H1 (cell line): ENCODE measurements around the gene CAP2. TPM values are rescaled to one million over a fixed set of nuclear protein-coding genes. Genes with fewer than 3 reads are reported as not detected.

Experiments
- CTCF ChIA-PET: fragments of 300-600 bp; sonication (Branson Sonifier 250); formaldehyde crosslinking; loops from one replicate; lab custom pipeline; 2021; ENCODE audit not compliant: partially characterized antibody; lab: Charles Lee
- POLR2A ChIA-PET: fragments of 300-600 bp; sonication (Branson Sonifier 250); formaldehyde crosslinking; loops from one replicate; lab custom pipeline; 2021; ENCODE audit warnings: inconsistent platforms; ENCODE audit not compliant: partially characterized antibody; lab: Charles Lee
- DNase-seq, 2 experiments: peaks; one replicate each; pipeline versions ENCODE4 v3.0.0 to v3.0.0-alpha.2; 2010 to 2022; ENCODE audit warnings: low spot score in 2 of 2, low read depth in 1 of 2, mixed read lengths in 1 of 2
- FAIRE-seq: peaks from 2 replicates; lab custom pipeline; 2011; peaks lifted over from hg19 to GRCh38; lab: Jason Lieb, UNC
- H2AFZ ChIP-seq: 2 replicates; pipeline ENCODE4 v1.8.1; 2012; ENCODE audit warnings: low read length, inconsistent platforms
- H2AK5ac ChIP-seq: 2 replicates; pipeline ENCODE4 v1.6.1; 2013; ENCODE audit warnings: low read depth, low read length
- H2BK120ac ChIP-seq: replicated peaks from 2 replicates; pipeline ENCODE3; 2013; ENCODE audit warnings: low read depth, low read length, inconsistent platforms
- H2BK12ac ChIP-seq: 2 replicates; pipeline ENCODE4 v1.6.1; 2013; ENCODE audit warnings: low read depth, low read length
- H2BK15ac ChIP-seq: 2 replicates; pipeline ENCODE4 v1.6.1; 2013; ENCODE audit warnings: low read length
- H2BK20ac ChIP-seq: 2 replicates; pipeline ENCODE4 v1.6.1; 2013; ENCODE audit warnings: low read length
- H2BK5ac ChIP-seq: 2 replicates; pipeline ENCODE4 v1.6.1; 2013; ENCODE audit warnings: low read depth, low read length
- H3K14ac ChIP-seq: 2 replicates; pipeline ENCODE4 v1.6.1; 2013; ENCODE audit warnings: inconsistent platforms; ENCODE audit not compliant: insufficient read length
- H3K18ac ChIP-seq: 2 replicates; pipeline ENCODE4 v1.6.1; 2013; ENCODE audit warnings: low read length; ENCODE audit errors: extremely low read depth
- H3K23ac ChIP-seq: 2 replicates; pipeline ENCODE4 v1.6.1; 2013; ENCODE audit warnings: inconsistent platforms; ENCODE audit not compliant: insufficient read length
- H3K23me2 ChIP-seq: 2 replicates; pipeline ENCODE4 v1.6.1; 2013; ENCODE audit warnings: low read depth, low read length
- H3K27ac ChIP-seq: 2 replicates; pipeline ENCODE4 v1.6.1; 2011; ENCODE audit warnings: low read depth, low read length, inconsistent platforms
- H3K27me3 ChIP-seq, 4 experiments: replicated peaks in 1 of 4; 1 replicate in 1 of 4; 2 replicates in 3 of 4; pipeline versions ENCODE4 v1.6.1 to v1.8.1; 2011 to 2013; ENCODE audit warnings: low read length in 3 of 4, mild to moderate bottlenecking in 3 of 4, inconsistent platforms in 2 of 4, mixed read lengths in 2 of 4, moderate library complexity in 1 of 4; ENCODE audit not compliant: control insufficient read depth in 3 of 4, insufficient read depth in 3 of 4; ENCODE audit errors: extremely low read depth in 1 of 4
- H3K36me3 ChIP-seq, 4 experiments: 2 replicates each; pipeline versions ENCODE4 v1.6.1 to v1.8.1; 2011 to 2013; ENCODE audit warnings: mild to moderate bottlenecking in 4 of 4, low read length in 3 of 4, moderate library complexity in 2 of 4, control low read depth in 1 of 4, inconsistent platforms in 1 of 4; ENCODE audit not compliant: insufficient read depth in 4 of 4, control insufficient read depth in 2 of 4
- H3K4ac ChIP-seq: replicated peaks from 2 replicates; pipeline ENCODE3; 2013; ENCODE audit warnings: low read length, low read depth, mixed read lengths, inconsistent platforms; ENCODE audit not compliant: insufficient read length
- H3K4me1 ChIP-seq, 4 experiments: replicated peaks in 1 of 4; 1 replicate in 1 of 4; 2 replicates in 3 of 4; pipeline versions ENCODE4 v1.6.1 to v1.8.1; 2011 to 2013; ENCODE audit warnings: low read length in 3 of 4, inconsistent platforms in 2 of 4, mixed read lengths in 1 of 4; ENCODE audit not compliant: insufficient read depth in 4 of 4, control insufficient read depth in 3 of 4
- H3K4me2 ChIP-seq, 2 experiments: 2 replicates each; pipeline versions ENCODE4 v1.6.1 to v1.8.1; 2011 to 2013; ENCODE audit warnings: low read depth in 2 of 2, low read length in 2 of 2, control low read depth in 1 of 2, inconsistent platforms in 1 of 2, mild to moderate bottlenecking in 1 of 2; ENCODE audit not compliant: insufficient read depth in 1 of 2
- H3K4me3 ChIP-seq, 4 experiments: fragments of 200-600, 300-600 bp in 1 of 4; sonication (generic), shearing (Covaris generic), sonication (Bioruptor Twin) in 1 of 4; 2 replicates each; pipeline versions ENCODE4 v1.5.1 to v1.8.1; 2011 to 2016; ENCODE audit warnings: low read length in 4 of 4, low read depth in 3 of 4, control low read depth in 2 of 4, inconsistent platforms in 2 of 4, mild to moderate bottlenecking in 2 of 4, mixed read lengths in 1 of 4, moderate library complexity in 1 of 4; ENCODE audit not compliant: insufficient read depth in 2 of 4; ENCODE audit errors: extremely low read depth in 1 of 4
- H3K56ac ChIP-seq: replicated peaks from 2 replicates; pipeline ENCODE3; 2013; ENCODE audit warnings: low read depth, mild to moderate bottlenecking, mixed read lengths, low read length, inconsistent platforms; ENCODE audit not compliant: insufficient read length
- H3K79me1 ChIP-seq: 2 replicates; pipeline ENCODE4 v1.6.1; 2013; ENCODE audit warnings: low read depth, low read length, control low read depth
- H3K79me2 ChIP-seq, 2 experiments: 2 replicates each; pipeline versions ENCODE4 v1.6.1 to v1.8.1; 2012 to 2013; ENCODE audit warnings: low read length in 2 of 2, mild to moderate bottlenecking in 2 of 2, inconsistent platforms in 1 of 2; ENCODE audit not compliant: insufficient read depth in 2 of 2, control insufficient read depth in 1 of 2
- H3K9ac ChIP-seq, 4 experiments: replicated peaks in 1 of 4; 1 replicate in 1 of 4; 2 replicates in 3 of 4; pipeline versions ENCODE4 v1.6.1 to v1.8.1; 2011 to 2013; ENCODE audit warnings: low read depth in 3 of 4, low read length in 3 of 4, control low read depth in 2 of 4, mild to moderate bottlenecking in 2 of 4, moderate library complexity in 2 of 4, inconsistent platforms in 1 of 4; ENCODE audit errors: extremely low read depth in 1 of 4
- H3K9me3 ChIP-seq, 2 experiments: 2 replicates each; pipeline versions ENCODE4 v1.6.1 to v1.8.1; 2012 to 2013; ENCODE audit warnings: mild to moderate bottlenecking in 2 of 2, moderate library complexity in 2 of 2, control low read depth in 1 of 2, inconsistent platforms in 1 of 2, low read depth in 1 of 2, low read length in 1 of 2, mixed read lengths in 1 of 2; ENCODE audit not compliant: insufficient read depth in 2 of 2
- H4K20me1 ChIP-seq, 2 experiments: replicated peaks in 1 of 2; 2 replicates each; pipeline versions ENCODE3 to v1.8.1; 2011 to 2013; ENCODE audit warnings: inconsistent platforms in 2 of 2, low read length in 2 of 2, mild to moderate bottlenecking in 1 of 2; ENCODE audit not compliant: insufficient read depth in 2 of 2, control insufficient read depth in 1 of 2
- H4K5ac ChIP-seq: 2 replicates; pipeline ENCODE4 v1.6.1; 2013; ENCODE audit warnings: low read length, low read depth, mixed read lengths, inconsistent platforms; ENCODE audit not compliant: insufficient read length
- H4K8ac ChIP-seq: 2 replicates; pipeline ENCODE4 v1.8.0; 2013; ENCODE audit warnings: mild to moderate bottlenecking, moderate library complexity, low read length, inconsistent platforms; ENCODE audit not compliant: insufficient read depth; ENCODE audit errors: extremely low read depth
- H4K91ac ChIP-seq: replicated peaks from 2 replicates; pipeline ENCODE3; 2013; ENCODE audit warnings: low read length, mixed read lengths, inconsistent platforms; ENCODE audit not compliant: insufficient read length
- KDM5A ChIP-seq: fragments of 200-600 bp; IDR thresholded peaks from 2 replicates; pipeline ENCODE4 v1.7.1; 2012; ENCODE audit warnings: mild to moderate bottlenecking, low read length, inconsistent platforms, mixed read lengths
- WGBS, 2 experiments: shearing (Covaris generic) in 1 of 2; methylation state at CpG; one replicate each; pipeline versions ENCODE4 v1.1.6 to v1.1.7; 2013 to 2015; ENCODE audit warnings: low lambda C conversion rate in 2 of 2, mixed read lengths in 2 of 2, inconsistent platforms in 1 of 2, low coverage in 1 of 2, missing lambda C conversion rate in 1 of 2; ENCODE audit not compliant: insufficient replicate concordance in 2 of 2, insufficient coverage in 1 of 2, insufficient read length in 1 of 2; ENCODE audit errors: extremely low coverage in 1 of 2, missing lambda C conversion rate in 1 of 2; 5-methylcytosine and 5-hydroxymethylcytosine counted together
- polyA plus RNA-seq, 7 experiments: library from polyadenylated mRNA; depleted of rRNA in 3 of 7; stranded (reverse) in 5 of 7; unstranded in 2 of 7; fragments of >200 nt in 5 of 7; fragments of 200-250 nt in 2 of 7; gene quantifications; 1 replicate in 5 of 7; 2 replicates in 1 of 7; 4 replicates in 1 of 7; pipeline versions ENCODE4 v1.2.1 to v1.2.3, GENCODE V29; 2011 to 2013; ENCODE audit warnings: missing spikeins in 2 of 7, mixed read lengths in 2 of 7
- total RNA-seq: library from RNA; stranded (reverse); fragmentation: NEBNext Ultra II Directional; extraction: Animal tissue kit (Norgen Biotek cat#: 25700); gene quantifications from 2 replicates; pipeline ENCODE4 v1.2.1, GENCODE V29; 2021

The CAP2 gene
- total and polyA plus RNA-seq, 2 of the 8 experiments (the other 6 are each of a cell fraction or from before 2014, with no cell fraction given), result 7.2 to 10.0 TPM

DNA sequence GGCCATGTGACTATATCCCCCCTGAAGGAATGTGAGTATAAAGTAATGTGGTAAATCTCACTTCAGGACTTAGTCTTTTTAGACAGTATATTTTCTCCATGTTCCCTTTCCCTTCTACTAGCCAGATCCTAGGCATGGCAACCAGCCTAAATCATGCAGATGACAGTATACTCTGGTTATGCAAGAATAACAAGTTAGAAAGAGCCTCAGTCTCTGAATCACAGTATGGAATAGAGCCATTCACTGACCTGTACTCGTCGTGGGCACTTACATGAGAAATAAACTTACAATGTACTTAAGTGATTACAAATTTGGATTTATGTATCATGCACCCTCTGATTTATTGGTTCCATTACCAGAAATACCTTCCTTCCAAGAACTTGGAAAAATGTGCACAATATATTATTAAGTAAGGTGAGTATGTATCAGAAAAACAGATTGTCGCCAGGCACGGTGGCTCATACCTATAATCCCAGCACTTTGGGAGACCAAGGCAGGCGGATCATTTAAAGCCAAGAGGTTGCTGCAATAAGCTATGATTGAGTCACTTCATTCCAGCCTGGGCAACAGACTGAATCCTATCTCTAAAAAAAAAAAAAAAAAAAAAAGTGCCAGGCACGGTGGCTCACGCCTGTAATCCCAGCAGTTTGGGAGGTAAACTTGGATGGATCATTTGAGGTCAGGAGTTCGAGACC is 181.6 kb downstream of the CAP2 start:
- H4K5ac ChIP-seq, result no peak overlapping the region
- POLR2A ChIA-PET, result no interaction called here
- FAIRE-seq, result no peak

More for the DNA sequence above, 181.6 kb downstream of the CAP2 start:
- no peak overlapping the region for H3K56ac ChIP-seq
- H3K79me1 ChIP-seq, result no peaks in the 10 kb centered on the region
- no peak overlapping the region for H3K4ac ChIP-seq
- H4K8ac ChIP-seq, result no peak overlapping the region
- H4K91ac ChIP-seq, result no peak overlapping the region
- no peaks in the 10 kb centered on the region for H3K4me1 ChIP-seq
- no peak for DNase-seq
- CTCF ChIA-PET, result interaction anchor here (1.3 to 1.4 kb wide), 2 partner anchors 9 to 70 kb away, joined by 3 read pairs; no protein-coding TSS in a partner anchor
- H2BK20ac ChIP-seq, result no peak overlapping the region
- no peak overlapping the region for H2BK5ac ChIP-seq
- no peak overlapping the region for H3K9ac ChIP-seq
- no peak overlapping the region for H2BK120ac ChIP-seq
- no peaks in the 10 kb centered on the region for H3K27me3 ChIP-seq
- no peaks in the 10 kb centered on the region for H3K36me3 ChIP-seq
- no peak overlapping the region for H2BK15ac ChIP-seq
- H2AFZ ChIP-seq, result no peak overlapping the region
- H3K27ac ChIP-seq, result no peak overlapping the region
- H3K14ac ChIP-seq, result no peak overlapping the region
- H3K18ac ChIP-seq, result no peak overlapping the region
- WGBS, 2 experiments, result 92% methylated on average over 7 of the region's 8 CpGs; no CpG with 5 or more reads in 1 of the 2 experiments
- H2AK5ac ChIP-seq, result no peak overlapping the region
- no peaks in the 10 kb centered on the region for H3K79me2 ChIP-seq
- no peak overlapping the region for H3K4me2 ChIP-seq
- no peak overlapping the region for H2BK12ac ChIP-seq
- H4K20me1 ChIP-seq, result no peaks in the 10 kb centered on the region
- no peak for TF ChIP-seq KDM5A
- H3K9me3 ChIP-seq, result no peaks in the 10 kb centered on the region
- no peaks in the 10 kb centered on the region for H3K23me2 ChIP-seq
- H3K23ac ChIP-seq, result no peak overlapping the region
- H3K4me3 ChIP-seq, result no peak overlapping the region
